OCI-LY1 (cell line): Measurements from ENCODE around the gene CFAP97.

Source experiments
- H2AFZ ChIP-seq: fragments of 200-600 bp; sonication (generic), shearing (Covaris generic); 2 replicates; pipeline ENCODE4 v1.6.0; 2014; ENCODE audit warnings: antibody characterized with exemption, mild to moderate bottlenecking, low read length
- H3F3A ChIP-seq: fragments of 200-600 bp; sonication (generic), shearing (Covaris generic); 2 replicates; pipeline ENCODE4 v1.6.0; 2014; ENCODE audit warnings: mild to moderate bottlenecking, antibody characterized with exemption, low read length, moderate library complexity; ENCODE audit not compliant: insufficient read depth
- H3K27ac ChIP-seq: fragments of 200-600 bp; sonication (generic); 2 replicates; pipeline ENCODE4 v1.5.1; 2014; ENCODE audit warnings: low read length, mixed run types, mild to moderate bottlenecking, low read depth; ENCODE audit not compliant: poor library complexity, severe bottlenecking
- H3K27me3 ChIP-seq: fragments of 200-600 bp; sonication (generic); 2 replicates; pipeline ENCODE4 v1.6.0; 2014; ENCODE audit warnings: antibody characterized with exemption, mild to moderate bottlenecking, low read length, moderate library complexity; ENCODE audit not compliant: insufficient read depth
- H3K36me3 ChIP-seq: fragments of 200-600 bp; sonication (generic); 2 replicates; pipeline ENCODE4 v1.6.1; 2014; ENCODE audit warnings: mild to moderate bottlenecking, antibody characterized with exemption, low read length, moderate library complexity, mixed read lengths; ENCODE audit not compliant: insufficient read depth
- H3K4me1 ChIP-seq: fragments of 200-600 bp; sonication (generic); 2 replicates; pipeline ENCODE4 v1.5.1; 2014; ENCODE audit warnings: mild to moderate bottlenecking, low read length, moderate library complexity; ENCODE audit not compliant: insufficient read depth, severe bottlenecking
- H3K4me2 ChIP-seq: fragments of 200-600 bp; sonication (generic), shearing (Covaris generic); 2 replicates; pipeline ENCODE4 v1.6.1; 2014; ENCODE audit warnings: low read length
- H3K4me3 ChIP-seq: fragments of 200-600 bp; sonication (generic); 2 replicates; pipeline ENCODE4 v1.5.1; 2014; ENCODE audit warnings: low read length, low read depth, mild to moderate bottlenecking, mixed read lengths; ENCODE audit not compliant: poor library complexity, severe bottlenecking
- H3K79me2 ChIP-seq: fragments of 200-600 bp; shearing (Covaris generic); 2 replicates; pipeline ENCODE4 v1.6.1; 2016; ENCODE audit warnings: mixed run types, low read length, mixed read lengths; ENCODE audit not compliant: insufficient read depth
- H3K9ac ChIP-seq: fragments of 200-600 bp; sonication (generic), shearing (Covaris generic); 2 replicates; pipeline ENCODE4 v1.6.1; 2014; ENCODE audit warnings: mild to moderate bottlenecking, low read length, mixed read lengths
- H3K9me2 ChIP-seq: fragments of 200-600 bp; sonication (generic), shearing (Covaris generic); 2 replicates; pipeline ENCODE4 v1.6.1; 2014; ENCODE audit warnings: low read depth, mild to moderate bottlenecking, low read length, mixed read lengths
- H3K9me3 ChIP-seq: fragments of 200-600 bp; shearing (Covaris generic); 2 replicates; pipeline ENCODE4 v1.6.1; 2014; ENCODE audit warnings: low read length, mixed read lengths
- H4K20me1 ChIP-seq: fragments of 200-600 bp; sonication (generic), shearing (Covaris generic); 2 replicates; pipeline ENCODE4 v1.6.0; 2016; ENCODE audit warnings: mild to moderate bottlenecking, low read length; ENCODE audit not compliant: insufficient read depth
- EZH2 ChIP-seq: fragments of 200-600 bp; sonication (generic), shearing (Covaris generic); IDR thresholded peaks from 2 replicates; pipeline ENCODE4 v1.8.0; 2017; ENCODE audit warnings: borderline replicate concordance, mixed run types, mild to moderate bottlenecking, antibody characterized with exemption, low read length, moderate library complexity, mixed read lengths
- TF ChIP-seq, protein P1 (sequence below): fragments of 200-600 bp; sonication (generic), shearing (Covaris generic); IDR thresholded peaks from 2 replicates; pipeline ENCODE4 v1.5.1; 2017; ENCODE audit warnings: mild to moderate bottlenecking, antibody characterized with exemption, low read length, moderate library complexity, mixed read lengths

CFAP97 gene

DNA sequence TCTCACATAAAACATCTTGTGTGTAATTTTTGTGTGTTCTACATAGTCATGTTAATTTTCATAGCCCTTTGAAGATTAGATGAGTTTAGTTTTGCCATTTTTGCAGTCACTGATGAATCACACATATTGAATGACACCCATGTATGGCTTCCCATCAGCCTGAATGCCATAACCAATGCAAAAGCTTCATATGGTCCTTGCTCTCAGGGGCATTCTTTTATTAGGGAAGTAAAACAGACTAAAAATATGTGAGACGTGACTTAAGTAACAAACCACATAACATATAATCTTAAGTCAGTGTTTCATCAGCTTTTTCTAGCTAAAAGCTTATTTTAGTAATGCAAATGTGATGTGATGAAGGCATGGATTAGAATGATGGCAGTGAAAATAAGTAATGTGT is 52.5 kb downstream of the CFAP97 start:
- Histone ChIP-seq H3K27me3 (no peaks in the 10 kb centered on the region), H3K4me1 (no peaks in the 10 kb centered on the region), H3K79me2 (no peaks in the 10 kb centered on the region), H3K9ac (no peak overlapping the region), H3F3A (no peaks in the 10 kb centered on the region), H4K20me1 (no peaks in the 10 kb centered on the region), H3K4me2 (no peak overlapping the region), H3K9me2 (no peaks in the 10 kb centered on the region), H3K9me3 (no peaks in the 10 kb centered on the region), H2AFZ (no peak overlapping the region), H3K36me3 (peaks cover 47% of the 10 kb centered on the region), H3K27ac (no peak overlapping the region), H3K4me3 (no peak overlapping the region)
- TF ChIP-seq EZH2, result no peak
- TF ChIP-seq, protein P1, sequence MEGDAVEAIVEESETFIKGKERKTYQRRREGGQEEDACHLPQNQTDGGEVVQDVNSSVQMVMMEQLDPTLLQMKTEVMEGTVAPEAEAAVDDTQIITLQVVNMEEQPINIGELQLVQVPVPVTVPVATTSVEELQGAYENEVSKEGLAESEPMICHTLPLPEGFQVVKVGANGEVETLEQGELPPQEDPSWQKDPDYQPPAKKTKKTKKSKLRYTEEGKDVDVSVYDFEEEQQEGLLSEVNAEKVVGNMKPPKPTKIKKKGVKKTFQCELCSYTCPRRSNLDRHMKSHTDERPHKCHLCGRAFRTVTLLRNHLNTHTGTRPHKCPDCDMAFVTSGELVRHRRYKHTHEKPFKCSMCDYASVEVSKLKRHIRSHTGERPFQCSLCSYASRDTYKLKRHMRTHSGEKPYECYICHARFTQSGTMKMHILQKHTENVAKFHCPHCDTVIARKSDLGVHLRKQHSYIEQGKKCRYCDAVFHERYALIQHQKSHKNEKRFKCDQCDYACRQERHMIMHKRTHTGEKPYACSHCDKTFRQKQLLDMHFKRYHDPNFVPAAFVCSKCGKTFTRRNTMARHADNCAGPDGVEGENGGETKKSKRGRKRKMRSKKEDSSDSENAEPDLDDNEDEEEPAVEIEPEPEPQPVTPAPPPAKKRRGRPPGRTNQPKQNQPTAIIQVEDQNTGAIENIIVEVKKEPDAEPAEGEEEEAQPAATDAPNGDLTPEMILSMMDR, result no peak

DNA sequence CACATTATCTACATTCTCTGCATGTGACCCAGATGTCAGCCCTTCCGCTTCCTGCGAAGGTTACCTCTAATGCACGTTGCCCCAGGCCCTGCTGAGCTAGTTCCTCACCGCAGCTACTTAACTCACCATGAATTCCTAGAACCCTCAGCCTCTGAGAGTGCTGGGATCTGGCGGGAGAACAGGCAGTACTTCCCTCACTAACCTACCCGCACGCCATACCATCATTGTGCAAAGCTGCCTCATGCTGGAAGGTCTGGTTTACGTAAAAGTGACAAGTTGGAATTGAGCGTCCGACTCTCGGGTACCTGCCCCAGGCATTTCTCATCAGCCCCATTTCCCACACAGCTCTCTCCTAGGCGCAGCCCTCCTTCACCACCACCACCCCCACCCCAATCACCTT is 54.4 kb downstream of the CFAP97 start:
- Histone ChIP-seq H3K4me2 (no peak overlapping the region), H3K27me3 (no peaks in the 10 kb centered on the region), H3K4me1 (peaks cover 5% of the 10 kb centered on the region), H2AFZ (no peak overlapping the region), H3K27ac (no peak overlapping the region), H3K36me3 (peaks cover 52% of the 10 kb centered on the region; the same call in 1 of the 2 replicates), H3K9me2 (no peaks in the 10 kb centered on the region), H3K9ac (no peak overlapping the region), H3K79me2 (no peaks in the 10 kb centered on the region), H3K4me3 (no peak overlapping the region), H3F3A (no peaks in the 10 kb centered on the region), H3K9me3 (no peaks in the 10 kb centered on the region), H4K20me1 (no peaks in the 10 kb centered on the region)
- no peak for TF ChIP-seq EZH2
- TF ChIP-seq, protein P1, result no peak

DNA sequence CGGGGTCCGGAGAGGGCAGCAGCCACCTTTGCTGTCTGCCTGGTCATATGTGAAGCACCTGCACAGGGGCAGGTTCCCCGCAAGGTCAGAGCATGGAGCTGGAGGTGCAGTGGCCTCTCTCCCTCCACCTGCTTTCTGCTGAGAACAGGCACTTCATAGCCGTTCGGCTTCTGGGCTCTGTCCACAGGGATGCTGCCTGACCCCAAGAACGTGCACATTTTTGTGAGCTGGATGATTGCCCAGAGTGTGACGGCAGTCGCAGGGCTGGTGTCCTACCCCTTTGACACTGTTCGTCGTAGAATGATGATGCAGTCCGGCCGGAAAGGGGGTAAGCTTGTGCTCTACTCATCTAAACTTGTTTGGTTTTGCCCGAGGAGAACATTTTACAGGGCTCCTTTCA is 58.2 kb downstream of the CFAP97 start:
- Histone ChIP-seq H3K36me3 (peaks cover 30% of the 10 kb centered on the region; the same call in 1 of the 2 replicates), H2AFZ (no peak overlapping the region), H3F3A (no peaks in the 10 kb centered on the region), H3K9ac (no peak overlapping the region), H3K9me3 (no peaks in the 10 kb centered on the region), H3K4me3 (no peak overlapping the region), H3K9me2 (no peaks in the 10 kb centered on the region), H3K27ac (no peak overlapping the region), H3K27me3 (no peaks in the 10 kb centered on the region), H3K79me2 (peaks cover 7% of the 10 kb centered on the region; the same call in 1 of the 2 replicates), H4K20me1 (no peaks in the 10 kb centered on the region), H3K4me2 (peak overlapping the region; percentile 0; the same call in 1 of the 2 replicates), H3K4me1 (peaks cover 19% of the 10 kb centered on the region)
- no peak for TF ChIP-seq EZH2
- TF ChIP-seq, protein P1, result no peak
